ENCODE data around the gene IL17C.

GRCh38 chr16:88651276-88651988, 13.1 kb downstream of the IL17C start:
- TF ChIP-seq CTCF (IDR thresholded peaks at IDR 0.05) (no peak), EZH2 (IDR thresholded peaks at IDR 0.05; ENCODE audit: borderline replicate concordance, insufficient read depth, low read depth, low read length, poor library complexity, severe bottlenecking) (no peak)

All from B cell (primary cell).